ENCODE measurements around the gene SLC25A43.
"Not testable (repeated sequence)": the region's sequence is repeated elsewhere in the genome, so short reads cannot be mapped to it uniquely, and the experiment has no call there.

Gene SLC25A43

DNA sequence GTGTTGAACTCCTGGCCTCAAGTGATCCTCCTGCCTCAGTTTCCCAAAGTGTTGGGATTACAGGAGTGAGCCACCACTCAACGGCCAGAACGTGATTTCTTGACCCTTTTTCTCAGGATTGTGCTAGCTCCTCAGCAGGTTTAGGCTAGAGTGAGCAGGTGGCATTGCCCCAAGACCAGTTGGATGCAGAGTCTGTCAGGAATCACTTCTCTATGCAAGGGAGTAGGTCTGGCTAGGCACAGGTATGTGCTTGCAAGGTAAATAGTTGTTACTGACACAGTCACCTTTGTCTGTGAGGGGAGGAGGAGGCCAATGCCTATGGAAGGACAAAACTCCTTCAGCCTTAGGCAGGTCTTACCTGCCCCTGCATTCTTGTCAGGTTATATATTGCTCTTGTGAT is 93.3 kb downstream of the SLC25A43 start:
- Histone ChIP-seq H3K36me3 (ENCODE audit: insufficient read depth, low read length) (no peaks in the 10 kb centered on the region), H3K4me3 (no peak overlapping the region), H3K27ac (no peak overlapping the region), H3K9me3 (ENCODE audit: low read depth, low read length) (no peaks in the 10 kb centered on the region), H3K9ac (ENCODE audit: insufficient read length) (no peak overlapping the region)
- TF ChIP-seq FOXP2 (optimal IDR thresholded peaks at IDR 0.05; ENCODE audit: control extremely low read depth, extremely low read length, insufficient read depth): no peak
- TF ChIP-seq POLR2AphosphoS5 (IDR thresholded peaks at IDR 0.05; ENCODE audit: borderline replicate concordance, low read depth, low read length): no peak
- no peak for TF ChIP-seq EZH2 (IDR thresholded peaks at IDR 0.05)
- no peak for DNase-seq (ENCODE audit: low read depth, low spot score)

DNA sequence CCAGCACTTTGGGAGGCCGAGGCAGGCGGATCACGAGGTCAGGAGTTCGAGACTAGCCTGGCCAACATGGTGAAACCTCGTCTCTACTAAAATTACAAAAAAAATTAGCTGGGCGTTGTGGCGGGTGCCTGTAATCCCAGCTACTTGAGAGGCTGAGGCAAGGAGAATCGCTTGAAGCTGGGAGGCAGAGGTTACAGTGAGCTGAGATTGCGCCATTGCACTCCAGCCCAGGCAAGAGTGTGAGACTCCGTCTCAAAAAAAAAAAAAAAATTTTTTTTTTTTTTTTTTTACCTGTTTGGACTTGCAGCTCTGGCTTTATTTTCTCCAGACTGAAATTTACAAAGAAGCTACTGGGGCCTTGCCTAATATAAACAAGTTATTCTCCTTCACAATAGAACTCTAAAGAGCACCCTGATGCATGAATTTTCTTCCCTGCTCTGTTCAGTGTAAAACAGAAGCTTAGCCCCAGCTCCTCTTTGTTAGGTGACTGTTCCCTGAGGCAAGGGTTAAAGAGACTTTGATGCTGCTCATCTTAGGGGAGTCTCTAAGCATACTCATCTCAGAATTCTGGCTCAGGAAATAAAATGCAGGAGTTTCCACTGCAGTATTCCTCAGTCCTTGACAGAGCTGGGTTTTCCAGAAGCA is 94.8 kb downstream of the SLC25A43 start:
- not testable (repeated sequence) for H3K27ac ChIP-seq; DNase-seq (ENCODE audit: low read depth, low spot score); H3K9me3 ChIP-seq (ENCODE audit: low read depth, low read length); H3K4me3 ChIP-seq; H3K36me3 ChIP-seq (ENCODE audit: insufficient read depth, low read length); H3K9ac ChIP-seq (ENCODE audit: insufficient read length)

DNA sequence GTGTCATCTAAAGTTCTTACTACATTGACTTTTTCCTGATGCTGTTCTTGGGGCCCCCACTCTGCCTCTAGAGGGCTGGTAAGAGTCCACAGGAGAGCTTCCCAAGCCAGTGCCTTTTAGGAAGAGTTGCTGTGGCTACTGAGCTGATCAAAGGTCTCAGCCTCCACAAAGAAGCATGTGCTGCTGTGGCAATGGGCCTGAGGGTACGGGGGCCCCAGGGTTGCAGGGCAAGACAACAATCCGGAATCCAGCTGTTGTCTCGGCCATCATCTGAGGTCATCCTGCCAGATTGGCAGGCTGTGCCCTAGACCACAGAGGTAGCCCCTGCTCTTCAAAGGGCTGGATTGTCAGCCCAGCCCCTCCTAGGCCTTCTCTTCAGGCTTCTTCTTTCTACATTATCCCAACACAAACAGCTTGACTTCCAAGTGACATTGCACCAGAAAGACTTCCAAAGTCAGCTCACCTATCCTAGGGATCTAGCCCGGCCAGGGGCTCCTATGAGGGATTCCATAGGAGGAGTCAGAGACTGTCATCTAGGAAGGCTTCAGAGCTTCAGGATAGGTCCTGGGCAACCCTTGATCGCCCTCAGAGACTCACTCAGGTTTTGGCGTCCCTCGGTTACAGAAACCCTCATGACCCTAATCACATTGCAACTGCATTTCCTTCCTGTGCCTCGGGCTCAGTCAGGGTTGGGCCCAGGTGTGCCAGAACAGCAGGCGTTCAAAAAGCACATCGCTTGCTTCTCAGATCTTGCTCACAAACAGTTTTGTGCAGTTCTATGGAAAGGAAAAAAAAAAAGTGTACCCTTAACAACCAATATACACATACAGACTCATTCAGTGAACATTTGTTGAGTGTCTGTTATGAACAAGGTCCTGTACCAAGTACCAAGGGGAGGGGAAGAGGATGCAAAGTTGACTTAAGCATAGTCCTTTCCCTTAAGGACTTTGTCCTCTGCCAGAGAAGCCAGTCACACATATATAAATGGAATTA is 96.9 kb downstream of the SLC25A43 start:
- DNase-seq (ENCODE audit: low read depth, low spot score): no peak
- Histone ChIP-seq H3K36me3 (ENCODE audit: insufficient read depth, low read length) (no peaks in the 10 kb centered on the region), H3K9me3 (ENCODE audit: low read depth, low read length) (no peaks in the 10 kb centered on the region), H3K27ac (no peak overlapping the region), H3K4me3 (no peak overlapping the region), H3K9ac (ENCODE audit: insufficient read length) (no peak overlapping the region)
- no peak for TF ChIP-seq FOXP2 (optimal IDR thresholded peaks at IDR 0.05; ENCODE audit: control extremely low read depth, extremely low read length, insufficient read depth)
- TF ChIP-seq POLR2AphosphoS5 (IDR thresholded peaks at IDR 0.05; ENCODE audit: borderline replicate concordance, low read depth, low read length): no peak
- TF ChIP-seq EZH2 (IDR thresholded peaks at IDR 0.05): no peak

DNA sequence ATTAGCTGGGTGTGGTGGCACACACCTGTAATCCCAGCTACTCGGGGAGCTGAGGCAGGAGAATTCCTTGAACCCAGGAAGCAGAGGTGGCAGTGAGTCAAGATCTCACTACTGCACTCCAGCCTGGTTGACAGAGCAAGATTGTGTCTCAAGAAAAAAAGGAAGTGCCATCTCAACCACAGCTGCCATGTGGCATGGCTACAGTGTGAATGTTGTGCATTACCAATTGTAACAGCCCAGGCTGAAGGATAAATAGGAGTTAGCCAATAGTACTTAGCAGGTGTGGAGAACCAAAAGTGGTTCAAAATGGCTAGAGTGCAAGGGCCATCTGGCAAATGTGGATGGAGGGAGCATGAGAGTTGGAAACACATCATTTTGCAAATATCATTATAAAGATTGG is 98.0 kb downstream of the SLC25A43 start:
- TF ChIP-seq FOXP2 (optimal IDR thresholded peaks at IDR 0.05; ENCODE audit: control extremely low read depth, extremely low read length, insufficient read depth) (no peak), EZH2 (IDR thresholded peaks at IDR 0.05) (no peak), POLR2AphosphoS5 (IDR thresholded peaks at IDR 0.05; ENCODE audit: borderline replicate concordance, low read depth, low read length) (no peak)
- Histone ChIP-seq H3K9ac (ENCODE audit: insufficient read length) (no peak overlapping the region), H3K9me3 (ENCODE audit: low read depth, low read length) (no peaks in the 10 kb centered on the region), H3K27ac (no peak overlapping the region), H3K36me3 (ENCODE audit: insufficient read depth, low read length) (no peaks in the 10 kb centered on the region), H3K4me3 (no peak overlapping the region)
- no peak for DNase-seq (ENCODE audit: low read depth, low spot score)

DNA sequence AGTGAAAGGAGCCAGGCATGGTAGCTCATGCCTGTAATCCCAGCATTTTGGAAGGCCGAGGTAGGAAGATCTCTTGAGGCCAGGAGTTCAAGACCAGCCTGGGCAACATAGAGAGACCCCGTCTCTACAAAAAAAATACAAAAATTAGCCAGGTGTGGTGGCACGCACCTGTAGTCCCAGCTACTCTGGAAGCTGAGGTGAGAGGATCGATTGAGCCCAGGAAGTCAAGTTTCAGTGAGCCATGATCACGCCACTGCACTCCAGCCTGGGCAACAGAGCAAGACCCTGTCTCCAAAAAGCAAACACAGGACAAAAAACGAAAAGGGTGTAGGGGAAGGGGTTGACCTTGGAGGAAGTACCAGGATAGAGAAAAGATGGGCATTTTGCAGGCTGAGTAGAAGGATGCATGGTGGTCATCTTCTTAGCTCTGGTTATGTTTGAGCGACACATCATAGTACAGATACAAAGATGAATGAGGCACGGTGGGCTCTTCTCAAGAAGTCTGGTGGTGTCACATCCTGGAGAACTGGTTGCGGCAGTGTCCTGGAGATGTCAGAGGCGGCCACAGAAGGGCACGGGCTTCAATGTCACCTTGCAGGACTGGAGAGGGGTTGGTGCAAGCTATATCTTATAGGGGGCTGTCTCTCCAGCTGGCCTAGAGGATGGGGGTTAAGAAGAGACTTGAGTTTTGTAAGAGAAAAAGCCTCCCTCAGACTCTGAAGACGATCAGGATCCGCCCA is 101.1 kb downstream of the SLC25A43 start:
- H3K27ac ChIP-seq: no peak overlapping the region
- no peaks in the 10 kb centered on the region for H3K36me3 ChIP-seq (ENCODE audit: insufficient read depth, low read length)
- TF ChIP-seq EZH2 (IDR thresholded peaks at IDR 0.05) (no peak), POLR2AphosphoS5 (IDR thresholded peaks at IDR 0.05; ENCODE audit: borderline replicate concordance, low read depth, low read length) (no peak), FOXP2 (optimal IDR thresholded peaks at IDR 0.05; ENCODE audit: control extremely low read depth, extremely low read length, insufficient read depth) (no peak)
- DNase-seq (ENCODE audit: low read depth, low spot score): no peak
- no peak overlapping the region for H3K9ac ChIP-seq (ENCODE audit: insufficient read length)
- no peaks in the 10 kb centered on the region for H3K9me3 ChIP-seq (ENCODE audit: low read depth, low read length)
- no peak overlapping the region for H3K4me3 ChIP-seq

DNA sequence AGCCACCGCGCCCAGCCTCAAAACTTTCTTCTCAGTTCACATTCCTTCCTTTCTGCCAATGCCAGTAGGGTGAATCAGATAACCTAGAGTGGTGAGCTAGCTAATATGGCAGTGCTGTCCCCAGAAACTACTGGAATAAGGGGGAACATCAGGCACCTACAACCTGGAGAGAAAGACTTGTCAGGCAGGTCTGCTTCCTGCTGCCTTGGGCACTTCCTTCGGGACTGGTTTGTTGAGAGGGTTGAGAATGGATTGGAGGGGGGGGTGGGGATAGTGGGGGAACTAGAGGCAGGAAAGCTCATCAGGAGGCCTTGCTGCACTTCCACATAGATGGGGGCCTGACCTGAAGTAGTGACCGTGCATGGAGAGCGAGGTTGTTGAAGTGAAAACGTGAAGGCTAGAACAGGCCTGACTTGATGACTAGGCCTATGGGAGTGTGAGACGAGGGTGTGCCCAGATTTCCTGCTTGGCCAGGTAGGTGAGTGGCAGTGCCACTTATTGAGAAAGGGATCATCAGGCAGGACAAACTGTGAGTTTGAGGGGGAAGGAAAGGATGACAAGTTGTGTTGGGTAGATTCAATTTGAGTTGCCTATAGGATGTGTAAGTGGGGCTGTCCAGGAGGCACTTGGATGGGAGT is 102.5 kb downstream of the SLC25A43 start:
- Histone ChIP-seq H3K4me3 (no peak overlapping the region), H3K27ac (no peak overlapping the region), H3K9ac (ENCODE audit: insufficient read length) (no peak overlapping the region), H3K9me3 (ENCODE audit: low read depth, low read length) (no peaks in the 10 kb centered on the region), H3K36me3 (ENCODE audit: insufficient read depth, low read length) (no peaks in the 10 kb centered on the region)
- no peak for TF ChIP-seq FOXP2 (optimal IDR thresholded peaks at IDR 0.05; ENCODE audit: control extremely low read depth, extremely low read length, insufficient read depth)
- TF ChIP-seq EZH2 (IDR thresholded peaks at IDR 0.05): no peak
- no peak for TF ChIP-seq POLR2AphosphoS5 (IDR thresholded peaks at IDR 0.05; ENCODE audit: borderline replicate concordance, low read depth, low read length)
- DNase-seq (ENCODE audit: low read depth, low spot score): no peak

DNA sequence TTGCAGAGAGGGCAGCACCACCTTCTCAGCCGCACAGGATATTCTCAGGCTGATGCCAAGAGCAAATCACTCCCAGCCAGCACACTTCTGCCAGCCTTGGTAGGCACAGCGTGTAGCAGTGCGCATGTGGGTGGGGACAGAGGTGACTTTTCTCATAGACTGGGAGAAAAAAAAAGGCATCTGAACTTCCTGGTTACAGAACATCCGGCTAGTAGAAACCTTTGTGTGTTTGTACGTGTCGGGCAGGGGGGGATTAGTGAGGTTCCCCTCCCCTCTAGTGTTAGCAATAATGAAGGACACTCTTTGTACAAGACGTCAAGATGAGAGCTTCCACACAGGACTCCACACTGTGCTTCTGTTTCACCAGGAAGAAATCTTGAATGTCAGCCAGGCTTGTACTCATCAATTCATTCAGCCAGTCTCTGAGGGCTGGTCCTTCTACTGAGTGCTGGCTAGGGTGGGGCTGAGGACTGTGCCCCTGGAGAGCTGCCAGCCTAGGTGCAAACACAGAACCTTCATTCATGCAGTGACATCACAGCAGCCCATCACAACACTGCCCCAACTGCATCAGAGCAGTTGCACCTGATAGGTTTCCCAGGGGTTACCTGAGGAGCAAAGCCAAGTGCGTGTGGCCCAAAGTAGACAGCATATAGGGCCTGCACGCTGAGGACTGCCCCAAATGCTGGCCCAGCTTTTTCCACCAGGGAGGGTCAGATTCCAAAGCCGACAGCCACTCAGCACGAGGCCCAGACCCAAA is 103.8 kb downstream of the SLC25A43 start:
- H3K9me3 ChIP-seq (ENCODE audit: low read depth, low read length): no peaks in the 10 kb centered on the region
- no peak overlapping the region for H3K27ac ChIP-seq
- no peak for TF ChIP-seq FOXP2 (optimal IDR thresholded peaks at IDR 0.05; ENCODE audit: control extremely low read depth, extremely low read length, insufficient read depth)
- no peak for TF ChIP-seq POLR2AphosphoS5 (IDR thresholded peaks at IDR 0.05; ENCODE audit: borderline replicate concordance, low read depth, low read length)
- TF ChIP-seq EZH2 (IDR thresholded peaks at IDR 0.05): no peak
- no peak overlapping the region for H3K9ac ChIP-seq (ENCODE audit: insufficient read length)
- no peaks in the 10 kb centered on the region for H3K36me3 ChIP-seq (ENCODE audit: insufficient read depth, low read length)
- H3K4me3 ChIP-seq: no peak overlapping the region
- DNase-seq (ENCODE audit: low read depth, low spot score): no peak
